HTERT RPE-1 (cell line): ENCODE results near the gene ARF1.

ENCODE experiments used
- in situ Hi-C: fragments of 300-500 bp; cut with MboI; formaldehyde crosslinking; loops from 4 replicates; pipeline ENCODE4 v1.14.3; 2020; ENCODE audit warnings: low sequenced_read_pairs

The ARF1 gene

DNA sequence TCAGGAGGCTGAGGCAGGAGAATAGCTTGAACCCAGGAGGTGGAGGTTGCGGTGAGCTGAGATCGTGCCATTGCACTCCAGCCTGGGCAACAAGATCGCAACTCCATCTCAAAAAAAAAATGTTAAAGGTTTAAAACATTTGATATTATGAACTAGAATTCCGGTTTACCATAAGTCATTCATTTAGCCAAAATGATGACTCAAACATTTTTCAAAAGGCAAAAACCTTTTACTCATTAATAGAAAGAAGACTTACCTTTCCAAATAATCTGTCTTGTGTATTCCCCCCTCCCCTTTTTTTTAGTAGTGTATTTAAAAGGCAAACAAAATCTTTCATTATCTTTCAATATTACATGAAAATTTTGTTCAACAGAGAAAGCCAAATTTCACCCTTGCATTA, 34.8 kb downstream of the ARF1 start:
- in situ Hi-C loops, result no loop called here

DNA sequence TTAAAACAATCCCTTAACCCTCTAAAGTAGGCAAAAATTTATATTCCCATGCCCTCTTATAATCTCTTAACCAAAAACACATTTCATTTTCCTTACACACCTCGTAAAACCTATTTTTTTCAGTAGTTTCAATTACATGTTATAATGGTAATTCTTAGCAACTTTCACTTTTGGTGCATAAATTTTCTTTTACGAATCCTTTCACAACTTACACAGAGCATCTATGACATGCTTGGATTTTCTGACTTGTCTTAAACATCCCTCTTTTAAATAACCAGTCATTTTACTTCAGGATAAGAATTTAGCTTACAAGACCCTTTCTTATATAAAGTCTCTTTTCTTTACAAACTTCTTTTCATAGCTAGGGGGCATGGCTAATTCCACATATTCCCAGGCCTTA, 35.5 kb downstream of the ARF1 start:
- in situ Hi-C loops, result no loop called here

DNA sequence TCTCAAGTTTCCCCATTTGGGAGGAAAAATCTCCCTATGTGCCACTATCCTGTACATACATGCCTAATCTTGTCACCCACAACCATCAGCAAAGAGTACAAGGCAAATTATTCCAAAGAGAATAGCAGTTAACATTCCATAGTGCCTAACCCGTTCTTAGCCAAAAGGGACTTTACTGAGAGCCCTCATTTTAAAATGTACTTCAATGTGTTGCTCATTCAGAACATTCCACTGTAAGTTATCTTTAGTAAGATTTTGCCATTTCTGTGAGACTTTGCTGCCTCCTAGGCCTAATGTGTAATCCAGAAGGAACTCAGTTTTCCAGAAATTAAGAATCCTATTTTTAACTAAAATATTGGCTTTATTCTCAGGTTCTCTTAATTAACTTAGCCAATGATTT, 37.8 kb downstream of the ARF1 start:
- in situ Hi-C loops, result no loop called here

DNA sequence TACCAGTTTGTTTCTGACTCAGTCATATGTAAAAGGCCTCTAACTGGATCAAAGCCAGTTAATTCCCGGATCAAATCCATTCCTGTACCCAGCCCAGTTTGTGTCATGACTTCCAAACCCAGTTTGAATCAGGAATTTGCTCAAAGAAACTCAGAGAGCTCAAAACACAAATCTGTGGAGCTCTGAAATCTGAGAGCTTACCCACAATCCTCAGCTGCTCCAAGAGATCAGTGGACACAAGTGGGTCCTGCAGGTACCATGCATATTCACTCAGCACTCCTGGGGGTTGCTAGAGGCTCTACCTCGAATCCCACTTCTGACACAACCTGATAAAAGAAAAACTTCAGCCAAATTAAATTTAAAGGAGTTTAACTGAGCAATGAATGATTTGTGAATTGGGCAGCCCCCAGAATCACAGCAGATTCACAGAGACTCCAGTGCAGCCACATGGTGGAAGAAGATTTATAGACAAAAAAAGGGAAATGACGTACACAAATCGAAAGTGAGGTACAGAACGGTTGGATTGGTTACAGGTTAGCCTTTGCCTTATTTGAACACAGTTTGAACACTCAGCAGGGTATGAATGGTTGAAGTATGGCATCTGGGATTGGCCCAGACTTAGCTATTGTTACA, 38.5 kb downstream of the ARF1 start:
- in situ Hi-C loops, result no loop called here

GRCh38 chr1:228122921-228123441, 40.5 kb downstream of the ARF1 start:
- in situ Hi-C loops, result no loop called here

- in situ Hi-C loops, result no loop called here
Measured at GRCh38 chr1:228123505-228123904, 41.0 kb downstream of the ARF1 start.

GRCh38 chr1:228125185-228125584, 42.7 kb downstream of the ARF1 start:
- in situ Hi-C loops, result no loop called here

DNA sequence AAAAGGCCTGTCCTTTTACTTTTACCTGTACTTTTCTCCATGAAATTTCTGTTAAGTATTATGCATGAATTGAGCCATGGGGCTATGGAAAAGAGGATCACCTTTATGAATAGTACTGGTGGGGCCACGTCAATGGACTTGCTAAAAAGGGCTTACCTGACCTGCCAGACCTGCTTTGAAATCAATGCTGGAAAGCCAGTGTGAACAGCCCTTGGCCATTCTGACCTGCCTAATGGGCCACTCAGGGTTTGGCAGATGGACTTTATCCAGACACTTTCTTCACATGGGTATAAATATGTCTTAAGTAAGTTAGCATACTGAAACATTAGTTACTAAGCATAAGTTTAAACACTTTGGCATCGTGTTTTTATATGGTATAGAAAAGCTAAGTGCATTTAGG, 49.3 kb downstream of the ARF1 start:
- in situ Hi-C loops, result no loop called here

- in situ Hi-C loops, result no loop called here
Measured at GRCh38 chr1:228134591-228134990, 52.1 kb downstream of the ARF1 start.

DNA sequence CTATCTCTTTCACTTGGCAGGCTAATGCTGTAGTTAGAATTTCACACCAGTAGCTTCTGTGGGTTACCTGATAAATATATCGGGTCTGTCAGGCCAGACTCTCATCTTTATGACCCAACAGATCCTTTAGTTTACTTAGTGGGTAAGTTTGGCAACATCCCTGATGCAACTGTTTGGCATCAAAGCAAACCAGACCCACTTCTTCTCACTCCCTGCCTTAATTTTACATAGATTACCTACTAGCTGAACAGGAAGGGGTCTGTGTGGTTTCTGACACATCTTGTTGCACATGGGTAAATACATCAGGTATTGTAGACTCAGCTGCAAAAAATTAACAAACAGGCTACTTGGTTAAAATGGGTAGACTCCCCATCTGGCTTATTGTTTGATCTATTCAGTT, 54.4 kb downstream of the ARF1 start:
- in situ Hi-C loops, result no loop called here

DNA sequence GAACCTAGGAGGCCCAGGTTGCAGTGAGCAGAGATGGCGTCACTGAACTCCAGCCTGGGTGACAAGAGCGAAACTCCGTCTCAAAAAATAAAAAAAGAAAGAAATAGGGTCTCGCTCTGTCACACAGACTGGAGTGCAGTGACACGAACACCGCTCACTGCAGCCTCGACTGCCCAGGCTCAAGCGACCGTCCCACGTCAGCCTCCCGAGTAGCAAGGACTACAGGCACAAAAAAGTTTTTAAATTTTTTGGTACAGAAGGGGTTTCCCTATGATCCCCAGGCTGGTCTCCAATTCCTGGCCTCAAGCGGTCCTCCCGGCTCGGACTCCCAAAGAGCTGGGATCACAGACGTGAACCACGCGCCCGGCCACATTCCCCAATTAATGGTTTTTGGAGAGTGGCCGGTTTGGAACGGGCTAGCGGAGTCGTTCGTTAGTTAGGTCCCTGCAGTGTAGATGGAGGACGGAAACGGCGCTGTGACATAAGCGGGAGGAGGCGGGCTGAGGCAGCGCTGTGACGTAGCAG, 57.0 kb downstream of the ARF1 start:
- in situ Hi-C loops, result no loop called here

GRCh38 chr1:228139931-228140723, 57.6 kb downstream of the ARF1 start, which contains the start of gene GUK1:
TSS of gene GUK1 (plus strand) at chr1:228140279. CDS start at chr1:228140303, 24 bp downstream.
- in situ Hi-C loops, result no loop called here

DNA sequence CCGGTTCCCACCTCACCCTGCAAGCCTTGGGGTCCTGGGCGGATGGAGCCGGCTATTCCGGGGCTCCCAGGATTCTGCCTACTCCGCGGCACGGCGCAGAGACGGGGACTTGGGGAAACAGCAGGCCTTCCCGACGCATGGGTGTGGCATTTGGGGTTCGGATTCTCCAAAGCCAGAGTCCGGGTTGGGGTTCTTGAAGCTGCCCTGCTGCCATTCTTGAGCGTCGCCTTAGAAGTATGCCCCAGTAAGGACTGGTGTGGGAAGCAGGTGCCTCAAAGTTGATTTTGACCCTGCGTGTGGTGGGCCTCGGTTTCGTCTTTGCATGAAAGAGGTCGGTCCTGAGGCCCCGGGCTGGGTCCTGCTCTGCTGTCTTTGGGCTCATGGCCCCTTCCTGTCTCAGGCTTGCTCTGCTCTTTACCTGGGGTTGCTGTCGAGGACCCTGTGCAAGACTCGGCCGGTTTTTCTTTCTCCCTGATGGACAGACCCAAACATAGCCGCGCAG, 58.3 kb downstream of the ARF1 start:
- in situ Hi-C loops, result no loop called here

DNA sequence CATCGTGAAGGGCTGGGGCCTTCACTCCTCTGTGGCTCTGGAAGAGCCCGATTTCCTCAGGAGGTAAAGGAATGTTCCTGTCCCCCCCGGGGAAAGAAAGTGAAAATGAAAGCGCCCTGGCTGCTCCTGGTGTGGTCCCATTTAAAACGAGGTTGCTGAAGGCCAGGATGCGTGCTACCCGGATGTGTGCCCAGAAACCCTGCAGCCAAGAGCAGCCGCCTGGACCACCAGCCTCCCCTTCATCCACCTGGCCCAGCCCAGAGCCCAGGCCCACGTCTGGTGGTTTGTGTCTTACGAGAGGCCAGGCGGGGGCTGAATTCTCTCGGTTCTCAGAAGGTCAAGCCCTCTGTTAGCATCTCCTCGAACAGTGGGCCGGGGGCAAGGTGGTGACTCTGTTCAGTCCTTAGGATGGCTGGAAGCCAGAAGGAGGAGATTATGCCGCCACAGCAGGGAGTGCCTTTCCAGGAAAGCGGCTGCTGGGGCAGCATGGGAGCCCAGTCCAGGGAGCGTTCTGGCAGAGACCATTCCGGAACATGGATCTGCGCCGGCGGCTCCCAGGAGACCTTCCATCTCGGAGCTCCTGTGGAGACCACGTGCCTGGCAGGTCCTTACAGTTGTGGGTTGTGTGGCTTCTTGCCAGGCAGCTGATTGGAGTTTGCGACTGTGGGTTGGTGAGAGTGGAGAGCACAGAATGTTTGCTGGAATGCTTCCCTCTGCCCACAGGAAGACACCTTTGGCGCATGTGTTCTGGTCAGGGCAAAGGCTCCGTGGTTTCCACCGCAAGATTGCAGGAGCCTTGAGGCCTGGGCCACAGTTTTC, 58.9 kb downstream of the ARF1 start:
- in situ Hi-C loops, result no loop called here

GRCh38 chr1:228142155-228142691, 59.7 kb downstream of the ARF1 start:
- in situ Hi-C loops, result no loop called here

DNA sequence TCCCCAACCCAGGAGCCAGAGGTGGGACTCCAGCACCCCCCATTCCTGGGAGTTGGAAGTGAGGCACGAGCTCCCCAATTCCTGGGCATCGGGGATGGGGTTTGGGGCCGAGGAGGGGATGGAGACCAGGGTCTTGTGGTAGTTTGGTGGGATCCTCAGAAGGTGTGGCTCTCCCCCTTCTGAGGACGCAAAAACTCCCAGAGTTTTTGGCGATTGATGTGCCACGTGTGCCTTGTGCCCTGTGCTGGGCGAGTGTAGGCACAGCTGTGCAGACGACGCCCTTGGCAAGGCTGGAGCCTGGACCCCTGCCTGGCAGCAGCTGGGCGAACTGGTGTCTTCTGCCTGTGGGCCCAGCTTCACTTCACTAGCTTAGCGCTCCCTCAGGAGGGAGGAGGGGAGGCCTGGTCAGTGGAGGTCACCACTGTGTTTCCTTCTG, 60.2 kb downstream of the ARF1 start:
- in situ Hi-C loops, result no loop called here

DNA sequence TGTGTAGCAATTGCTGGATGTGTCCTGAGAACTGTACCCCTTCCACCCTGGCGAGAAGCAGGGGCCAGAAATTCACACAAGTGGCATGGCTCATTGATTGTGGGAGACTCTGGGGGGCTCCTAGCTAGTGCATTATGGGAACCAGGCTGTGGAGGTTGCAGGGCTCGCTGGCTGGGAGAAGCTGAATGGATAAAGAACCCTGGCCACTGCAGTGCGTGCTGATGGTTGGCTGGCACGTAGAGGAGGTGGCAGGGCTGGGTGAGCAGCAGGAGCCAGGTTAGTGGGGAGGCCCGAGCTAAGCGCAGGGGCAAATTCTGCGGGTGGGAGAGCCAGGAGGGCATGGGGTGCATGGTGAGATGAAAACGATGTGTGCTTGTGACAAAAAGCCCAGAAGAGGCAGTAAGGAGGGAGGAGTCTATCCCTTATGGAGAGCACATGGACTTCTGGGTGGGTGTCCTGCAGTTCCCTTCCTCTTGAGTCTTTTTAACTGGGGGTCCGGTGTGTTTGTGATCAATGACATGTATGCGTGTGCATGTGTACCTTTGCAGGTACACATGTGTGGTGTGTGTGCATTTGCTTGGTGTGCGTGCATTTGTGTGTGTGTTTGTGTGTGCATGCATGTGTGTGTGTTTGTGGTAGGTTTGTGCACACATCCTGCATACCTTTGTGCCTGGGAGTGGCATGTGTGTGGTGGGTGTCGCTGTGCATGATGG, 61.1 kb downstream of the ARF1 start:
- in situ Hi-C loops, result no loop called here

DNA sequence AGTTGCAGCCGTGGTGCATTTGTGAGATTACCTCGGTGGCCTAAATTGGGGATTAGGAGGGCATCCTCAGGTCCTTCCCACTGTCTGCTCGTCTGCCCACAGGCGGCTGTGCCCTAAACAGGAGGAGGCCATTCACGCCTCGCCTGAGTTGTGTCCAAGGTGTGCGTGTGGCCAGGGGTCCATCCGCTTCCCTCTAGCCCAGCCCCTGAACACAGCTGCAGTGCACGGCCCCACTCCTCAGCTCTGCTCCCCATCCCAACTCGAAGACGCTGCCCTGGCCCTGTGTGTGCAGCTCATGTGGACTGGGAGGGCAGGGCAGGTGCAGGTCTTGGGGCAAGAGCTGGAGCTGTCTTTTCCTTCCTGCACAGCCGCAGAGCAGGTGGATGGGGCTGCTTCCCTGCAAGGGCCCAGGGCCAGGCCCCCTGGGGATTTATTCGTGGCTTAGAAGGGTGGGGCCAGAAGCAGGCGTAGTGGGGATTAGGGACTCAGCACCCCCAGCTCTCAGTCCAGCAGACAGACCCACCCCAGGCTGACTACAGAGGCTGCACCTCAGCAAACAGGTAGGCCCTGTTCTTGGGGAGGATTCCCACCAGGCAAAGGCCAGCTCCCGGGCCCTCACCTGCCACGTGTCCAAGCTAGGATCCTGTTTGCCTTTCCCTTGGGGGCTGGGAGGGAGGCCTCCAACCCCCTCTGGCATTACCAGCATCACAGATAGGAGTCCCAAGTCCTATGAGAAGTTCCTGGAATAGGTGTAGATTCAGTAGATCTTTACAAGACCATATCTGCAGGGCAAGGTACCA, 61.9 kb downstream of the ARF1 start:
- in situ Hi-C loops, result no loop called here

DNA sequence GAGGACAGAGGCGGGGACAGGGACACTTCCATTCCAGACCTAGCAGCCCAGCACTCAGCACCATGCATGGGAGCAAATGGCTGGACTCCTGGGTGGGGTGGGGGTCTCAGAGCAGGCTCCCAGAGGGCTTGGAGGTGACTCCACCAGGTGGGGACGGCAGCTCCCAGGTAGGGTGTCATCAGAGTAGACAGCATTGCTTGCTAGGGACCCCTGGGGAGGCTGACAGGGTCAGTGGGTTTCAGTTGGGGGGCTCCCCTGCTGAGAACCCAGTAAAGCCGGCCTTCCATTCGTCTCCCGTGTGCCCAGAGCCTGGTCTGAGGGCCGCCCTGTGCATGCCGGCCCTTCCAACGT, 62.5 kb downstream of the ARF1 start:
- in situ Hi-C loops, result no loop called here
